ENCODE data around the gene IHH. TPM values are rescaled to one million over a fixed set of nuclear protein-coding genes. Genes with fewer than 3 reads are reported as not detected.

Gene IHH
- total and polyA plus RNA-seq, 9 of the 15 experiments (the other 6 are each of a cell fraction or from before 2014, with no cell fraction given), result 0.07 TPM; not detected in 8

GRCh38 chr2:219099329-219099728, 38.6 kb upstream of the IHH start (continued):
- TF ChIP-seq THRA (IDR thresholded peaks at IDR 0.05) (no peak), POLR2AphosphoS2 (IDR thresholded peaks at IDR 0.05; ENCODE audit: low read length) (no peak)

- ChIA-PET CTCF (ENCODE audit: low intra/inter-chr PET ratio) (no interaction called here), POLR2A (interaction anchor here (1.1 kb wide), 1 partner anchor 10 kb away, joined by 3 read pairs; no protein-coding TSS in a partner anchor)
- Histone ChIP-seq H3K9me3 (replicated peaks; ENCODE audit: control insufficient read depth, insufficient read depth, low read depth, low read length) (no peaks in the 10 kb centered on the region), H3K4me2 (ENCODE audit: insufficient read depth, low read length) (no peak overlapping the region), H3K9ac (ENCODE audit: insufficient read depth in 1 of 2, low read depth in 2 of 2, low read length in 2 of 2) (no peak overlapping the region), H3K4me1 (replicated peaks in 1 of 2; ENCODE audit: control insufficient read depth in 2 of 2, insufficient read depth in 2 of 2, low read length in 2 of 2) (no peaks in the 10 kb centered on the region), H3K27me3 (ENCODE audit: control insufficient read depth in 2 of 2, insufficient read depth in 2 of 2, low read length in 2 of 2) (no peaks in the 10 kb centered on the region), H2AFZ (ENCODE audit: low read depth, low read length) (no peak overlapping the region), H3K36me3 (ENCODE audit: control insufficient read depth, insufficient read depth, low read length) (no peaks in the 10 kb centered on the region), H3K79me2 (ENCODE audit: control insufficient read depth, insufficient read depth, low read length) (no peaks in the 10 kb centered on the region), H3K27ac (ENCODE audit: extremely low read depth, low read depth, low read length) (no peak overlapping the region), H4K20me1 (replicated peaks; ENCODE audit: control insufficient read depth, insufficient read depth, low read length) (no peaks in the 10 kb centered on the region), H3K9me1 (ENCODE audit: control insufficient read depth, insufficient read depth, low read length) (no peaks in the 10 kb centered on the region), H3K4me3 (no peak overlapping the region)
- 18% methylated on average over 1 of the region's 1 CpG for WGBS (ENCODE audit: insufficient coverage, low coverage, missing lambda C conversion rate)
- in situ Hi-C loops (cut with MboI) (no loop called here), intact Hi-C loops (cut with micrococcal nuclease) (no loop called here)
- ATAC-seq (no peak), FAIRE-seq (no peak), DNase-seq (ENCODE audit: extremely low read depth in 1 of 4, low spot score in 3 of 4) (no peak)
- BruUV-seq (replicated peaks), result no TSS peak
- TF ChIP-seq ZNF764 (CRISPR knock-in tag; IDR thresholded peaks at IDR 0.05; ENCODE audit: low read depth) (no peak), ARID3A (IDR thresholded peaks at IDR 0.05; ENCODE audit: borderline replicate concordance, low read depth, low read length) (no peak), ZNF121 (CRISPR knock-in tag; conservative IDR thresholded peaks at IDR 0.05) (no peak), ZNF253 (CRISPR knock-in tag; conservative IDR thresholded peaks at IDR 0.05) (no peak)
Observed at GRCh38 chr2:219095406-219095935, 34.8 kb upstream of the IHH start.
